GM23338 (cell line): ENCODE results near the gene PCDHGA8. TPM values are rescaled to one million over a fixed set of nuclear protein-coding genes. Genes with fewer than 3 reads are reported as not detected.
"Not testable (repeated sequence)": the region's sequence is repeated elsewhere in the genome, so short reads cannot be mapped to it uniquely, and the experiment has no call there.

ENCODE experiments used
- ATAC-seq: fragments of 200-7000 bp; cut with Tn5 transposase; 3 replicates; pipeline ENCODE4 v1.9.1; 2020
- DNase-seq: peaks from one replicate; pipeline ENCODE4 v3.0.0-alpha.2; 2015; ENCODE audit warnings: low spot score
- H2AFZ ChIP-seq: fragments of 200-600 bp; sonication (generic); 2 replicates; pipeline ENCODE4 v1.8.0; 2016; ENCODE audit warnings: antibody characterized with exemption, mild to moderate bottlenecking, moderate library complexity
- H3F3A ChIP-seq: fragments of 200-600 bp; sonication (generic); replicated peaks from 2 replicates; pipeline ENCODE4 v1.8.0; 2017; ENCODE audit warnings: antibody characterized with exemption, mixed run types, low read depth
- H3K27ac ChIP-seq: fragments of 200-600 bp; sonication (generic); 2 replicates; pipeline ENCODE4 v1.6.1; 2016; ENCODE audit warnings: low read depth
- H3K27me3 ChIP-seq: fragments of 200-600 bp; sonication (generic); 2 replicates; pipeline ENCODE4 v1.8.0; 2016; ENCODE audit warnings: mild to moderate bottlenecking, mixed run types, moderate library complexity; ENCODE audit not compliant: insufficient read depth
- H3K36me3 ChIP-seq: fragments of 200-600 bp; sonication (generic); 2 replicates; pipeline ENCODE4 v1.8.0; 2016; ENCODE audit warnings: mild to moderate bottlenecking; ENCODE audit not compliant: insufficient read depth
- H3K4me1 ChIP-seq: fragments of 200-600 bp; sonication (generic); 2 replicates; pipeline ENCODE4 v1.8.0; 2016; ENCODE audit warnings: mild to moderate bottlenecking, moderate library complexity; ENCODE audit not compliant: insufficient read depth
- H3K4me2 ChIP-seq: fragments of 200-600 bp; sonication (generic); 2 replicates; pipeline ENCODE4 v1.7.1; 2017; ENCODE audit warnings: mixed run types
- H3K4me3 ChIP-seq: fragments of 200-600 bp; sonication (generic); 2 replicates; pipeline ENCODE4 v1.6.1; 2016; ENCODE audit warnings: mixed run types
- H3K79me2 ChIP-seq: fragments of 200-600 bp; sonication (generic); replicated peaks from 2 replicates; pipeline ENCODE4 v1.8.0; 2017; ENCODE audit warnings: mild to moderate bottlenecking; ENCODE audit not compliant: insufficient read depth
- H3K9me2 ChIP-seq: fragments of 200-600 bp; sonication (generic); 2 replicates; pipeline ENCODE4 v1.8.0; 2017; ENCODE audit not compliant: insufficient read depth
- H4K20me1 ChIP-seq: fragments of 200-600 bp; sonication (generic); replicated peaks from 2 replicates; pipeline ENCODE4 v1.8.0; 2017; ENCODE audit warnings: mild to moderate bottlenecking; ENCODE audit not compliant: insufficient read depth
- H3K27ac Mint-ChIP-seq: 2 replicates; pipeline ENCODE4 v1.8.0; 2020; ENCODE audit warnings: inconsistent platforms, mild to moderate bottlenecking, moderate library complexity, mixed read lengths
- H3K27me3 Mint-ChIP-seq: 3 replicates; pipeline ENCODE4 v1.8.0; 2022; ENCODE audit warnings: low read depth, mild to moderate bottlenecking, moderate library complexity, mixed read lengths, inconsistent platforms; ENCODE audit not compliant: insufficient read depth, poor library complexity
- H3K36me3 Mint-ChIP-seq: 3 replicates; pipeline ENCODE4 v1.8.0; 2021; ENCODE audit warnings: low read depth, mild to moderate bottlenecking, inconsistent platforms, moderate library complexity, mixed read lengths
- H3K4me1 Mint-ChIP-seq: 3 replicates; pipeline ENCODE4 v1.8.0; 2020; ENCODE audit warnings: mild to moderate bottlenecking, inconsistent platforms, mixed read lengths
- H3K4me3 Mint-ChIP-seq: 3 replicates; pipeline ENCODE4 v1.8.0; 2021; ENCODE audit warnings: moderate library complexity, mild to moderate bottlenecking, inconsistent platforms, mixed read lengths
- H3K9me3 Mint-ChIP-seq: 3 replicates; pipeline ENCODE4 v1.8.0; 2020; ENCODE audit warnings: moderate library complexity, mild to moderate bottlenecking, inconsistent platforms, mixed read lengths
- CTCF ChIP-seq, 2 experiments: fragments of 200-600 bp in 1 of 2; sonication (generic) in 1 of 2; conservative IDR thresholded peaks; 2 replicates each; pipeline versions ENCODE4 v1.5.1 to v1.6.1; 2016 to 2017; ENCODE audit warnings: antibody characterized with exemption in 2 of 2, low read depth in 2 of 2, mild to moderate bottlenecking in 2 of 2, moderate library complexity in 1 of 2
- EZH2phosphoT487 ChIP-seq: fragments of 200-600 bp; sonication (generic); IDR thresholded peaks from one replicate; pipeline ENCODE4 v1.8.1; 2018; ENCODE audit warnings: antibody characterized with exemption; ENCODE audit not compliant: unreplicated experiment
- JUNB ChIP-seq: IDR thresholded peaks from one replicate; pipeline ENCODE4 v1.6.1; 2016; ENCODE audit warnings: antibody characterized with exemption; ENCODE audit not compliant: unreplicated experiment
- NANOG ChIP-seq: IDR thresholded peaks from 2 replicates; pipeline ENCODE4 v1.6.1; 2016; ENCODE audit warnings: antibody characterized with exemption, borderline replicate concordance
- POLR2AphosphoS5 ChIP-seq: IDR thresholded peaks from 2 replicates; pipeline ENCODE4 v1.6.1; 2016; ENCODE audit warnings: antibody characterized with exemption, low read depth
- REST ChIP-seq: IDR thresholded peaks from one replicate; pipeline ENCODE4 v1.6.1; 2018; ENCODE audit warnings: antibody characterized with exemption; ENCODE audit not compliant: unreplicated experiment
- STAT1 ChIP-seq: IDR thresholded peaks from one replicate; pipeline ENCODE4 v1.6.1; 2016; ENCODE audit warnings: antibody characterized with exemption; ENCODE audit not compliant: unreplicated experiment
- ZNF114 ChIP-seq: fragments of 250-450 bp; sonication (Bioruptor Pico); IDR thresholded peaks from 2 replicates; pipeline ENCODE4 v1.5.0; 2020; ENCODE audit warnings: mild to moderate bottlenecking, moderate library complexity
- ZNF462 ChIP-seq: fragments of 250-450 bp; sonication (Bioruptor Pico); IDR thresholded peaks from 2 replicates; pipeline ENCODE4 v1.5.0; 2020; ENCODE audit warnings: mild to moderate bottlenecking, moderate library complexity
- polyA plus RNA-seq: library from polyadenylated mRNA; unstranded; fragments of >200 nt; fragmentation: Nextera tagmentation; extraction: Ambion mirVana; gene quantifications from 2 replicates; pipeline ENCODE4 v1.2.1, GENCODE V29; 2016
- total RNA-seq: library from RNA; depleted of rRNA; stranded (reverse); fragments of >200 nt; shearing (Covaris generic); gene quantifications from 2 replicates; pipeline ENCODE4 v1.2.3, GENCODE V29; 2014

Gene PCDHGA8
- total and polyA plus RNA-seq, 2 experiments from 2014 or later, result 1.1 to 5.3 TPM

GRCh38 chr5:141375444-141376155, 16.8 kb upstream of the PCDHGA8 start:
- Mint-ChIP-seq H3K36me3 (peaks cover 60% of the 10 kb centered on the region), H3K9me3 (peaks cover 64% of the 10 kb centered on the region)
- not testable (repeated sequence) for H3K9me2 ChIP-seq, H3K4me3 ChIP-seq, H3K27me3 Mint-ChIP-seq, H3F3A ChIP-seq, H3K4me1 ChIP-seq, H2AFZ ChIP-seq, H3K36me3 ChIP-seq, H3K27ac ChIP-seq, H4K20me1 ChIP-seq, H3K4me1 Mint-ChIP-seq, H3K27me3 ChIP-seq, ATAC-seq, H3K79me2 ChIP-seq, H3K4me2 ChIP-seq, H3K4me3 Mint-ChIP-seq, H3K27ac Mint-ChIP-seq
- TF ChIP-seq CTCF (conservative IDR thresholded peaks at IDR 0.05; ENCODE audit: low read depth in 2 of 2), result peak; percentile 50 to 51
- DNase-seq, result peak; percentile 34

- H3K27ac ChIP-seq, result no peak within 1 kb of the TSS
- H3F3A ChIP-seq, result no peaks in the 10 kb centered on the region
- no peaks in the 10 kb centered on the region for H4K20me1 ChIP-seq
- H3K4me3 ChIP-seq, result no peak within 1 kb of the TSS
- peaks cover 58% of the 10 kb centered on the region for H3K9me3 Mint-ChIP-seq
- H3K27me3 ChIP-seq, result no peaks in the 10 kb centered on the region
- peaks cover 10% of the 10 kb centered on the region for H3K27me3 Mint-ChIP-seq
- H3K79me2 ChIP-seq, result no peaks in the 10 kb centered on the region
- no peaks in the 10 kb centered on the region for H3K4me1 Mint-ChIP-seq
- peak within 1 kb of the TSS; percentile 85 for H3K4me3 Mint-ChIP-seq
- no peaks in the 10 kb centered on the region for H3K36me3 ChIP-seq
- no peak within 1 kb of the TSS for H3K4me2 ChIP-seq
- DNase-seq, result no peak
- no peak within 1 kb of the TSS for H2AFZ ChIP-seq
- peak within 1 kb of the TSS; percentile 90 for H3K27ac Mint-ChIP-seq
- no peaks in the 10 kb centered on the region for H3K4me1 ChIP-seq
- H3K9me2 ChIP-seq, result no peaks in the 10 kb centered on the region
- H3K36me3 Mint-ChIP-seq, result peaks cover 44% of the 10 kb centered on the region
- peak; percentile 73 for ATAC-seq
- TF ChIP-seq ZNF462 (CRISPR knock-in tag) (no peak), EZH2phosphoT487 (no peak), STAT1 (no peak), JUNB (no peak), NANOG (no peak), ZNF114 (no peak), POLR2AphosphoS5 (no peak), REST (no peak)
Measured at GRCh38 chr5:141382469-141383294, 9.8 kb upstream of the PCDHGA8 start, which contains the start of gene PCDHGA7. TSS of gene PCDHGA7 (plus strand) at chr5:141382742. CDS start at chr5:141382900, 158 bp downstream.
